Tongue (tissue), 1 donor: ENCODE measurements around the gene OMD. TPM values are rescaled to one million over a fixed set of nuclear protein-coding genes. Genes with fewer than 3 reads are reported as not detected.

Source experiments
- total RNA-seq: library from RNA; depleted of rRNA; stranded (reverse); fragments of >200 nt; gene quantifications from one replicate; pipeline ENCODE4 v1.2.3, GENCODE V29; 2014

OMD gene
- total RNA-seq, 1 donor from 2014 or later: 18.0 TPM

Other genes starting within 250 kb of the OMD start
- 132 TPM for gene IARS1, start 130.8 kb downstream of the OMD start, total RNA-seq
- gene NOL8, start 99.1 kb downstream of the OMD start, total RNA-seq: 32.8 TPM
- 7.7 TPM for gene CENPP, start 98.5 kb downstream of the OMD start, total RNA-seq
- gene OGN, start 19.9 kb downstream of the OMD start, total RNA-seq: 195 TPM
- gene ASPN, start 58.0 kb upstream of the OMD start, total RNA-seq: 419 TPM
- gene ECM2, start 111.5 kb upstream of the OMD start, total RNA-seq: 27.5 TPM
- 12.1 TPM for gene IPPK, start 245.7 kb upstream of the OMD start, total RNA-seq